ENCODE data around the gene KCNA5.

Gene KCNA5

GRCh38 chr12:5030066-5030465 lies 13.6 kb upstream of the KCNA5 start:
- no peak overlapping the region for H3K9ac ChIP-seq (ENCODE audit: low read length)
- no peaks in the 10 kb centered on the region for H3K79me2 ChIP-seq (ENCODE audit: insufficient read depth, low read length)
- H3K27ac ChIP-seq (ENCODE audit: low read depth, low read length) = no peak overlapping the region

GRCh38 chr12:5031242-5031641 lies 12.4 kb upstream of the KCNA5 start:
- Histone ChIP-seq H3K9me3 (ENCODE audit: insufficient read depth, low read length) (no peaks in the 10 kb centered on the region), H3K4me3 (ENCODE audit: insufficient read depth, low read length, poor library complexity, severe bottlenecking) (no peak overlapping the region), H3K27me3 (ENCODE audit: low read length) (no peaks in the 10 kb centered on the region), H4K20me1 (ENCODE audit: low read depth, low read length) (no peaks in the 10 kb centered on the region), H3F3A (ENCODE audit: insufficient read depth) (no peaks in the 10 kb centered on the region), H3K79me2 (ENCODE audit: insufficient read depth, low read length) (no peaks in the 10 kb centered on the region), H3K9me2 (replicated peaks; ENCODE audit: insufficient read depth, low read length) (no peaks in the 10 kb centered on the region), H3K9ac (ENCODE audit: low read length) (no peak overlapping the region), H2AFZ (ENCODE audit: low read depth, low read length, severe bottlenecking) (no peak overlapping the region), H3K4me2 (ENCODE audit: low read depth, low read length, poor library complexity, severe bottlenecking) (no peak overlapping the region), H3K36me3 (ENCODE audit: low read length) (no peaks in the 10 kb centered on the region), H3K27ac (ENCODE audit: low read depth, low read length) (no peak overlapping the region)
- no peak for TF ChIP-seq EZH2phosphoT487 (conservative IDR thresholded peaks at IDR 0.05; ENCODE audit: low read length)
- TF ChIP-seq CTCF (IDR thresholded peaks at IDR 0.05; ENCODE audit: insufficient read depth, low read length, poor library complexity, severe bottlenecking) = no peak

More at GRCh38 chr12:5030066-5030465, 13.6 kb upstream of the KCNA5 start:
- Histone ChIP-seq H3K27me3 (ENCODE audit: low read length) (no peaks in the 10 kb centered on the region), H3K4me2 (ENCODE audit: low read depth, low read length, poor library complexity, severe bottlenecking) (no peak overlapping the region), H3K36me3 (ENCODE audit: low read length) (no peaks in the 10 kb centered on the region), H3K9me2 (replicated peaks; ENCODE audit: insufficient read depth, low read length) (no peaks in the 10 kb centered on the region), H3K4me3 (ENCODE audit: insufficient read depth, low read length, poor library complexity, severe bottlenecking) (no peak overlapping the region), H3F3A (ENCODE audit: insufficient read depth) (no peaks in the 10 kb centered on the region), H2AFZ (ENCODE audit: low read depth, low read length, severe bottlenecking) (no peak overlapping the region), H3K9me3 (ENCODE audit: insufficient read depth, low read length) (no peaks in the 10 kb centered on the region), H4K20me1 (ENCODE audit: low read depth, low read length) (no peaks in the 10 kb centered on the region)
- TF ChIP-seq EZH2phosphoT487 (conservative IDR thresholded peaks at IDR 0.05; ENCODE audit: low read length) = no peak
- TF ChIP-seq CTCF (IDR thresholded peaks at IDR 0.05; ENCODE audit: insufficient read depth, low read length, poor library complexity, severe bottlenecking) = no peak

- Histone ChIP-seq H3K9me3 (ENCODE audit: insufficient read depth, low read length) (no peaks in the 10 kb centered on the region), H3K36me3 (ENCODE audit: low read length) (no peaks in the 10 kb centered on the region), H3K4me3 (ENCODE audit: insufficient read depth, low read length, poor library complexity, severe bottlenecking) (no peak overlapping the region), H3F3A (ENCODE audit: insufficient read depth) (no peaks in the 10 kb centered on the region), H4K20me1 (ENCODE audit: low read depth, low read length) (no peaks in the 10 kb centered on the region), H3K79me2 (ENCODE audit: insufficient read depth, low read length) (no peaks in the 10 kb centered on the region), H2AFZ (ENCODE audit: low read depth, low read length, severe bottlenecking) (no peak overlapping the region), H3K27ac (ENCODE audit: low read depth, low read length) (no peak overlapping the region), H3K9me2 (replicated peaks; ENCODE audit: insufficient read depth, low read length) (no peaks in the 10 kb centered on the region), H3K4me2 (ENCODE audit: low read depth, low read length, poor library complexity, severe bottlenecking) (no peak overlapping the region), H3K9ac (ENCODE audit: low read length) (no peak overlapping the region), H3K27me3 (ENCODE audit: low read length) (no peaks in the 10 kb centered on the region)
- TF ChIP-seq EZH2phosphoT487 (conservative IDR thresholded peaks at IDR 0.05; ENCODE audit: low read length) (no peak), CTCF (IDR thresholded peaks at IDR 0.05; ENCODE audit: insufficient read depth, low read length, poor library complexity, severe bottlenecking) (no peak)
Observed at GRCh38 chr12:5031958-5032357, 11.7 kb upstream of the KCNA5 start.
